GM19455 (cell line): ENCODE measurements around the gene WTAP.

Experiments used
- ATAC-seq: cut with Tn5 transposase; IDR thresholded peaks from one replicate; pipeline ENCODE4 v1.9.1; 2021; ENCODE audit not compliant: unreplicated experiment

WTAP gene

DNA sequence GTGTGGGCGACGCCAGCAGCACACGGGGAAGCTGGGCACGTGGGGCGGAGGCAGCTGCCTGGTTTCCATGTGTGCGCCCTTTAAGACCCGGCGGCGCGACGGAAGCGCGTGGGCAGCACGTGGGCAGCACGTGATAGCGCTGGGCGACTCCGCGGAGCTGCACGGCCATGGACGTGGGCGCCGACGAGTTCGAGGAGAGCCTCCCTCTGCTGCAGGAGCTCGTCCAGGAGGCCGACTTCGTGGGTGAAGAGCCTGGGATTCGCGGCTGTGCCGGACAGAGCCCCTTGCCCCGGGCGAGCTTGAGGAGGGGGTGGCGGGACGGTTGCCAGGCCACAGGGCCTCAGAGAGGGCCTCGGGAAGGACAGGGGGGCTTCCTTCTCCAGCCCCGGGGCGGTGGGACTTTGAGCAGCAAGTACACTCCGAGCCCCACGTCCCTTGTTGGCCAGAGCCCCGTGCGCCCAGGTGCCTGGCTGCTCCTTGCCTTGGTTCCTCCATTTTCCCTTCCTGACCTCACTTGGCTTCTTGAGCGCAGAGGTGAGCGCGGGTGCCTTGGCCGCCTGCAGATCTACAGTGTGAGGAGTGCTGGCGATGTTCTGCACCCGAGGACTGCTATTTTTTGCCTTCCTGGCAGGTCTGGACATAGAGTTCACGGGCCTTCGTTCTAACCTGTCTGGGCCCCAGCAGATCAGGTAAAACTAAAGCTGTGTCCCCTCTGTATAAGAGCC is 73.0 kb downstream of the WTAP start, which contains the start of gene PNLDC1:
Gene PNLDC1 (plus strand): TSS at position 136 of the 725 bp plus-strand sequence. CDS start 32 bp downstream, at position 168.
- ATAC-seq: no peak

DNA sequence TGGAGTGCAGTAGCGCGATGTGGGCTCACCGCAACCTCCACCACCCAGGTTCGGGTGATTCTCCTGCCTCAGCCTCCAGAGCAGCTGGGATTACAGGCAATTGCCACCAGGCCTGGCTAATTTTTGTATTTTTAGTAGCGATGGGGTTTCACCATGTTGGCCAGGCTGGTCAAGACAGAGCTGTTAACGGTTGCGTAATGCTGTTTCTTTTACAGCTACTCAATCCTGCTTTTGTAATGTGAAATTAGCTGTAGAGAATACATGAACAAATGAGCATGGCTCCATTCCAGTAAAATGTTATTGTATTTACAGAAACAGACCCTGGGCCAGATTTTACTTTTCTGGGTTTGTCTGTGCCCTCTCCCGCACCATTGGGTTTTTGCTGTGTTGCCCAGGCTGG is 74.6 kb downstream of the WTAP start:
- no peak for ATAC-seq

DNA sequence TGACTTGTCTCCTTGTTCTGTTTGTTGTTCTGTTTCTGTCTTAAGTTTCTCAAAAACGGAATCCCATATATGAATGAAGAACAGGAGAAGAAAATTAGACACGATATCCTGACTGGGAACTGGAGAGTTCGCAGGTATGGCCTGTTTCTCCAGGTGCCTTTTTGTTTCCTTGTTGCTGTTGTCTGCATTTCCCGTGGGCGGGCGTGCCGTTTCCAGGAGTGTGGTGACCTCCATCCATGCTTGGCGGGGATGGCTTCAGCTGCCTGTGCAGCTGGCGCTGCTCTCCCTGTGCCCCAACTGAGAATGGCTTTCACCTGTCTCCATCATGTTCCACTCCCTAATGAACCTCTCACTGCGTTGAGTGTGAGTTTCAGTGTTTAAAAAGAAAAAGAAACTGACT is 77.2 kb downstream of the WTAP start:
- ATAC-seq: no peak

DNA sequence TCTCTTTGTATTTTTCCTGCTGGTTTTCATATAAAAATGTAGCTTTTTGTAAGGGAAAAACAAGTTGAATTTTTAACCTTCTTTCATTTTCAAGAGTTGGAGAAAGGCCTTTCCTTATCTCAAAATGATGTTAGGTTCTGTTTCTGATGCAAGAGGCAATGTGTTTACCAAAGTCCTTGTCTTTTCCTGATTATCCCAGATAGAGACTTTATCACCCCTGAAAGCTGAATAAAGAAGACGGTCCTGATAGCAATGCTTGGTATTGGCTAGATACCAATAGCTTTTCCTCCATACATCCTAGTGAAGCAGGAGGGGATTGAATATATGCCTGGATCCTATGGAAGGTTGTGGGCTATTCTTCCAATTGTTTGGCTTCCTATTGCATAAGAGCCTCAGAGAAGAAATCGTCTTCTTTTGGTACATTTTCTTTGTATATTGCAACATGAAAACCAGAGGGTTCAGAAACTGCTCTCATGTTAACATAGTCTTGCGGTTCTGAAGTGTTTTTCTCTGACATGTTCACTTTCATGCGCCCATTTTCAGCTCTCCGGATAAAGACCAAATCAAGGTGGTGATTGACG is 78.2 kb downstream of the WTAP start:
- no peak for ATAC-seq
